Endothelial cell of umbilical vein (primary cell): ENCODE measurements around the gene CLCN2. TPM values are rescaled to one million over a fixed set of nuclear protein-coding genes. Genes with fewer than 3 reads are reported as not detected.

Experiments used
- BruUV-seq: library from RNA; stranded (reverse); fragments of 400-500 nt; replicated peaks from 2 replicates; lab custom pipeline; 2021; lab: Mats Ljungman, UMichigan
- CTCF ChIA-PET: fragments of 300-600, 350-600 bp; sonication (Branson Sonifier 250); formaldehyde crosslinking; loops from one replicate; lab custom pipeline; 2021; ENCODE audit warnings: antibody characterized with exemption, inconsistent platforms; lab: Charles Lee
- POLR2A ChIA-PET: fragments of 300-600, 350-600 bp; sonication (Branson Sonifier 250); formaldehyde crosslinking; loops from one replicate; lab custom pipeline; 2021; ENCODE audit warnings: antibody characterized with exemption, inconsistent platforms; lab: Charles Lee
- DNase-seq: peaks from one replicate; pipeline ENCODE4 v3.0.0-alpha.2; 2011; ENCODE audit warnings: low read depth, low spot score
- FAIRE-seq: peaks from 2 replicates; lab custom pipeline; 2011; peaks lifted over from hg19 to GRCh38; lab: Jason Lieb, UNC
- H2AFZ ChIP-seq: 2 replicates; pipeline ENCODE4 v1.6.0; 2012; ENCODE audit warnings: low read depth, low read length, control low read depth, inconsistent platforms
- H3K27ac ChIP-seq: 2 replicates; pipeline ENCODE4 v1.5.1; 2011; ENCODE audit warnings: low read depth, mild to moderate bottlenecking, control low read depth, low read length, moderate library complexity; ENCODE audit not compliant: insufficient read depth
- H3K27me3 ChIP-seq, 2 experiments: 2 replicates each; pipeline versions ENCODE4 v1.6.0 to v1.6.1; 2011; ENCODE audit warnings: low read length in 2 of 2, mixed read lengths in 1 of 2; ENCODE audit not compliant: control insufficient read depth in 2 of 2, insufficient read depth in 2 of 2
- H3K36me3 ChIP-seq, 2 experiments: 2 replicates in 1 of 2; 3 replicates in 1 of 2; pipeline ENCODE4 v1.5.1; 2011; ENCODE audit warnings: low read length in 2 of 2, mild to moderate bottlenecking in 1 of 2, moderate library complexity in 1 of 2; ENCODE audit not compliant: control insufficient read depth in 2 of 2, insufficient read depth in 2 of 2; ENCODE audit errors: extremely low read depth in 1 of 2
- H3K4me1 ChIP-seq: 3 replicates; pipeline ENCODE4 v1.5.1; 2011; ENCODE audit warnings: mild to moderate bottlenecking, low read length; ENCODE audit not compliant: control insufficient read depth, insufficient read depth; ENCODE audit errors: extremely low read depth
- H3K4me2 ChIP-seq: 2 replicates; pipeline ENCODE4 v1.6.1; 2011; ENCODE audit warnings: low read length, control low read depth, mixed read lengths; ENCODE audit not compliant: insufficient read depth
- H3K4me3 ChIP-seq, 3 experiments: fragments of 200-600 bp in 1 of 3; sonication (generic), shearing (Covaris generic) in 1 of 3; replicated peaks in 1 of 3; 2 replicates each; pipeline ENCODE4 v1.5.1; 2011 to 2016; ENCODE audit warnings: control low read depth in 3 of 3, low read length in 3 of 3, mild to moderate bottlenecking in 2 of 3, inconsistent platforms in 1 of 3, low read depth in 1 of 3, moderate library complexity in 1 of 3; ENCODE audit not compliant: insufficient read depth in 1 of 3
- H3K79me2 ChIP-seq: 2 replicates; pipeline ENCODE4 v1.6.0; 2012; ENCODE audit warnings: low read length, inconsistent platforms; ENCODE audit not compliant: control insufficient read depth, insufficient read depth
- H3K9ac ChIP-seq: replicated peaks from 2 replicates; pipeline ENCODE3; 2011; ENCODE audit warnings: low read length, control low read depth; ENCODE audit not compliant: insufficient read depth; ENCODE audit errors: extremely low read depth
- H3K9me1 ChIP-seq: replicated peaks from 3 replicates; pipeline ENCODE4 v1.6.0; 2011; ENCODE audit warnings: mild to moderate bottlenecking, low read length; ENCODE audit not compliant: control insufficient read depth, insufficient read depth; ENCODE audit errors: extremely low read depth
- H3K9me3 ChIP-seq: replicated peaks from 2 replicates; pipeline ENCODE4 v1.5.1; 2012; ENCODE audit warnings: low read length, inconsistent platforms; ENCODE audit not compliant: control insufficient read depth, insufficient read depth
- H4K20me1 ChIP-seq: replicated peaks from 2 replicates; pipeline ENCODE3; 2011; ENCODE audit warnings: mild to moderate bottlenecking, low read length; ENCODE audit not compliant: control insufficient read depth, insufficient read depth; ENCODE audit errors: extremely low read depth
- EZH2 ChIP-seq: IDR thresholded peaks from 2 replicates; pipeline ENCODE4 v1.6.1; 2012; ENCODE audit warnings: borderline replicate concordance, low read depth, mild to moderate bottlenecking, moderate library complexity, low read length, inconsistent platforms; ENCODE audit not compliant: severe bottlenecking
- FOS ChIP-seq: IDR thresholded peaks from 2 replicates; pipeline ENCODE4 v1.6.1; 2011; ENCODE audit warnings: mild to moderate bottlenecking, low read length, moderate library complexity, borderline replicate concordance; ENCODE audit not compliant: insufficient read depth
- GATA2 ChIP-seq: IDR thresholded peaks from 2 replicates; pipeline ENCODE4 v1.7.0; 2011; ENCODE audit warnings: low read depth, mild to moderate bottlenecking, moderate library complexity, mixed read lengths, low read length; ENCODE audit not compliant: insufficient read length, insufficient read depth
- JUN ChIP-seq: IDR thresholded peaks from 2 replicates; pipeline ENCODE4 v1.6.1; 2011; ENCODE audit warnings: borderline replicate concordance, low read depth; ENCODE audit not compliant: insufficient read length, insufficient read depth
- MYC ChIP-seq: IDR thresholded peaks from one replicate; pipeline ENCODE4 v1.6.1; 2011; ENCODE audit warnings: mild to moderate bottlenecking, low read depth, low read length
- POLR2A ChIP-seq: IDR thresholded peaks from 2 replicates; pipeline ENCODE4 v1.6.1; 2012; ENCODE audit warnings: low read depth, mild to moderate bottlenecking, control low read depth, low read length
- POLR2AphosphoS5 ChIP-seq: IDR thresholded peaks from 2 replicates; pipeline ENCODE4 v1.6.1; 2012; ENCODE audit warnings: low read depth, mild to moderate bottlenecking, control low read depth, low read length, moderate library complexity; ENCODE audit not compliant: insufficient read depth
- dilution Hi-C: fragments of 300-500 bp; cut with MboI; formaldehyde crosslinking; loops from one replicate; pipeline ENCODE4 v1.15.0; 2019; ENCODE audit warnings: low sequenced_read_pairs; ENCODE audit not compliant: extremely low pct_ligation_motif_present
- intact Hi-C: fragments of 100-400 bp; cut with micrococcal nuclease; formaldehyde crosslinking; loops from one replicate; pipeline ENCODE4 v1.10.0; 2022
- polyA plus RNA-seq, 4 experiments: library from polyadenylated mRNA; depleted of rRNA in 3 of 4; stranded (reverse) in 3 of 4; unstranded in 1 of 4; fragments of >200 nt; gene quantifications; 2 replicates each; pipeline versions ENCODE4 v1.2.1 to v1.2.3, GENCODE V29; 2011 to 2012; ENCODE audit warnings: missing spikeins in 1 of 4
- total RNA-seq: library from RNA; stranded (reverse); gene quantifications from 2 replicates; pipeline ENCODE4 v1.2.3, GENCODE V29; 2021
- TF ChIP-seq, protein P1 (sequence below): IDR thresholded peaks from 2 replicates; pipeline ENCODE4 v1.6.1; 2011; ENCODE audit not compliant: insufficient read depth, insufficient read length
- TF ChIP-seq, protein P2 (sequence below), 2 donors: IDR thresholded peaks; 1 replicate in 1 of 2; 2 replicates in 1 of 2; pipeline ENCODE4 v1.5.1; 2011; ENCODE audit warnings: low read length in 2 of 2, mild to moderate bottlenecking in 2 of 2, moderate library complexity in 2 of 2, control low read depth in 1 of 2, inconsistent platforms in 1 of 2, low read depth in 1 of 2; ENCODE audit not compliant: insufficient read depth in 1 of 2; ENCODE audit errors: extremely low read depth in 1 of 2

CLCN2 gene
- total and polyA plus RNA-seq, 2 donors (not counting 3 experiments of a cell fraction or from before 2014, with no cell fraction given), result 3.5 to 6.5 TPM

DNA sequence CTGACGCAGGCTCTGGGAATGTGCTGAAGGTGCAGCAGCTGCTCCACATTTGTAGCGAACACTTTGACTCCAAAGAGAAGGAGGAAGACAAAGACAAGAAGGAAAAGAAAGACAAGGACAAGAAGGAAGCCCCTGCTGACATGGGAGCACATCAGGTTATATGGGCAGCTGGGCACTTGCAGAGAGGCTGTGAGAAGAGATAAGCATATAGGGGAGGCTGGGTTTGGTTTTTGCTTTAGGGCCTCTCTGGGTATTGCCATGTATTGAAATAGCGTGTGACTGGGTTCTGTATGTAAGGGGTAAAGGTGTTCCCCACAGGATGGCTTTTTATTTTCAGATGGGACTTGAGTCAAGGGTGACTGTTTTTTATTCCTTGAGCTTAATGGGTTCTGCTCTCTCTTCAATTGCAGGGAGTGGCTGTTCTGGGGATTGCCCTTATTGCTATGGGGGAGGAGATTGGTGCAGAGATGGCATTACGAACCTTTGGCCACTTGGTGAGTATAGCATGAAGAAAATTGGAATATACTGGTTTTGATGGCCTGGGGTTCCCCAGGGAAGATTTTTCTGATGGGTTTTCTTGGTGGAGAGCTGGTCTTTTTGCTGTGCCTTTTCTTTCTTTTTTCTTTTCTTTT lies 54.9 kb downstream of the CLCN2 start:
- no peaks in the 10 kb centered on the region for H4K20me1 ChIP-seq
- no peak overlapping the region for H3K9ac ChIP-seq
- no peaks in the 10 kb centered on the region for H3K9me3 ChIP-seq
- no TSS peak for BruUV-seq
- H3K4me3 ChIP-seq, result no peak overlapping the region
- CTCF ChIA-PET, result interaction anchor here (0.7 to 2.3 kb wide), 6 partner anchors 14 to 238 kb away, joined by 3 to 10 read pairs (median 4); partner anchors contain the start of gene FAM131A
- dilution Hi-C loops, result no loop called here
- no peak for FAIRE-seq
- intact Hi-C loops, result no loop called here
- no peaks in the 10 kb centered on the region for H3K9me1 ChIP-seq
- peaks cover 31% of the 10 kb centered on the region for H3K79me2 ChIP-seq
- peaks cover 42 to 51% of the 10 kb centered on the region in 2 experiments for H3K36me3 ChIP-seq
- no peak overlapping the region for H3K27ac ChIP-seq
- DNase-seq, result no peak
- H3K27me3 ChIP-seq, result no peaks in the 10 kb centered on the region
- no peak overlapping the region for H2AFZ ChIP-seq
- TF ChIP-seq POLR2A (no peak), EZH2 (no peak), MYC (no peak), JUN (no peak), FOS (no peak), GATA2 (no peak), POLR2AphosphoS5 (no peak)
- TF ChIP-seq, protein P1, sequence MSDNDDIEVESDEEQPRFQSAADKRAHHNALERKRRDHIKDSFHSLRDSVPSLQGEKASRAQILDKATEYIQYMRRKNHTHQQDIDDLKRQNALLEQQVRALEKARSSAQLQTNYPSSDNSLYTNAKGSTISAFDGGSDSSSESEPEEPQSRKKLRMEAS, result no peak
- TF ChIP-seq, protein P2, sequence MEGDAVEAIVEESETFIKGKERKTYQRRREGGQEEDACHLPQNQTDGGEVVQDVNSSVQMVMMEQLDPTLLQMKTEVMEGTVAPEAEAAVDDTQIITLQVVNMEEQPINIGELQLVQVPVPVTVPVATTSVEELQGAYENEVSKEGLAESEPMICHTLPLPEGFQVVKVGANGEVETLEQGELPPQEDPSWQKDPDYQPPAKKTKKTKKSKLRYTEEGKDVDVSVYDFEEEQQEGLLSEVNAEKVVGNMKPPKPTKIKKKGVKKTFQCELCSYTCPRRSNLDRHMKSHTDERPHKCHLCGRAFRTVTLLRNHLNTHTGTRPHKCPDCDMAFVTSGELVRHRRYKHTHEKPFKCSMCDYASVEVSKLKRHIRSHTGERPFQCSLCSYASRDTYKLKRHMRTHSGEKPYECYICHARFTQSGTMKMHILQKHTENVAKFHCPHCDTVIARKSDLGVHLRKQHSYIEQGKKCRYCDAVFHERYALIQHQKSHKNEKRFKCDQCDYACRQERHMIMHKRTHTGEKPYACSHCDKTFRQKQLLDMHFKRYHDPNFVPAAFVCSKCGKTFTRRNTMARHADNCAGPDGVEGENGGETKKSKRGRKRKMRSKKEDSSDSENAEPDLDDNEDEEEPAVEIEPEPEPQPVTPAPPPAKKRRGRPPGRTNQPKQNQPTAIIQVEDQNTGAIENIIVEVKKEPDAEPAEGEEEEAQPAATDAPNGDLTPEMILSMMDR (IDR thresholded peaks at IDR 0.05; ENCODE audit: extremely low read depth in 1 of 2, insufficient read depth in 1 of 2, low read depth in 1 of 2, low read length in 2 of 2), result no peak
- no peaks in the 10 kb centered on the region for H3K4me1 ChIP-seq
- no peak overlapping the region for H3K4me2 ChIP-seq
- POLR2A ChIA-PET, result no interaction called here
